ENCODE results near the gene GADD45B.

Gene GADD45B

DNA sequence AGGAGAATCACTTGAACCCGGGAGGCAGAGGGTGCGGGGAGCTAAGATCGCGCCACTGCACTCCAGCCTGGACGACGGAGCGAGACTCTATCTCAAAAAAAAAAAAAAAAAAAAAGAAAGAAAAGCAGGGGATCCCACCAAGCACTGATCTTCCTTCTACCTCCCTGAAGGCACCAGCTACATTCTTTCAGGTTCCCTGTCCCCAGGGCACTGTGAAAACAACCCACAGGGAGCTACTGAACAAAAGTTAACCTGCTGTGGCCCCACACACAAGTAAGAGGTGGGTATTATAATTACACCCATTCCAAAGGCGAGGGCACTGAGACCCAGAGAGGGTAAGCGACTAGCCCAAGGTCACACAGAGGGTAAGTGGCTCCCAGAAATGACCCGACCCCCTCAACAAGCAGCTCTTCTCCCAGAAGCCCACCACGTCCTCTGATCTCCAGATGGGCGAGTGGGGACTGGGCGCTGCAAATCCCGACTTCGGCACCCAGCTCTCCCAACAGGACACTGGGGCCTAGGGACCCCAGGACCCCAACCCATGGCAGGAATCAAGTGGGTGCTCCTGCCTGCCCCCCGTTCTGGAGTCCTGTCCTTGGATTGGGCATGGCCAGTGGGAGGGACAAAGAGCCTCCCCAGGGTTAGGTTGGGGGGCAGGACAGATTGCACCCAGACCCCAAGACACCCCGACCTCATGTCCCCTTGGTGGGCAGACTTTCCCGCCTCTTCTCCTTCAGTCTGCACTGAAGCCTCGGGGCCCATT is 21.5 kb upstream of the GADD45B start:
- Histone ChIP-seq H3K9me3 (ENCODE audit: control insufficient read depth, insufficient read depth, low read length) (no peaks in the 10 kb centered on the region), H4K20me1 (ENCODE audit: control insufficient read depth, insufficient read depth, low read depth, low read length) (peaks cover 9% of the 10 kb centered on the region; the same call in 1 of the 2 replicates), H3K36me3 (ENCODE audit: control insufficient read depth, low read length) (peaks cover 44% of the 10 kb centered on the region), H3K4me2 (ENCODE audit: low read length) (peak overlapping the region; percentile 97), H3K4me3 (ENCODE audit: low read length) (peak overlapping the region; percentile 88), H3K9me2 (replicated peaks; ENCODE audit: control insufficient read depth, low read length) (no peaks in the 10 kb centered on the region), H3K4me1 (ENCODE audit: control insufficient read depth, low read length) (peaks cover 37% of the 10 kb centered on the region), H3K27ac (ENCODE audit: low read depth, low read length) (no peak overlapping the region), H3K79me2 (ENCODE audit: control insufficient read depth, low read length) (peaks cover 75% of the 10 kb centered on the region), H3F3A (ENCODE audit: control insufficient read depth, insufficient read depth) (no peaks in the 10 kb centered on the region), H3K27me3 (ENCODE audit: control insufficient read depth, low read length) (no peaks in the 10 kb centered on the region)
- TF ChIP-seq EZH2phosphoT487 (IDR thresholded peaks at IDR 0.05; ENCODE audit: borderline replicate concordance, low read length) (no peak), CTCF (IDR thresholded peaks at IDR 0.05; ENCODE audit: low read depth, low read length, poor library complexity, severe bottlenecking) (no peak)

DNA sequence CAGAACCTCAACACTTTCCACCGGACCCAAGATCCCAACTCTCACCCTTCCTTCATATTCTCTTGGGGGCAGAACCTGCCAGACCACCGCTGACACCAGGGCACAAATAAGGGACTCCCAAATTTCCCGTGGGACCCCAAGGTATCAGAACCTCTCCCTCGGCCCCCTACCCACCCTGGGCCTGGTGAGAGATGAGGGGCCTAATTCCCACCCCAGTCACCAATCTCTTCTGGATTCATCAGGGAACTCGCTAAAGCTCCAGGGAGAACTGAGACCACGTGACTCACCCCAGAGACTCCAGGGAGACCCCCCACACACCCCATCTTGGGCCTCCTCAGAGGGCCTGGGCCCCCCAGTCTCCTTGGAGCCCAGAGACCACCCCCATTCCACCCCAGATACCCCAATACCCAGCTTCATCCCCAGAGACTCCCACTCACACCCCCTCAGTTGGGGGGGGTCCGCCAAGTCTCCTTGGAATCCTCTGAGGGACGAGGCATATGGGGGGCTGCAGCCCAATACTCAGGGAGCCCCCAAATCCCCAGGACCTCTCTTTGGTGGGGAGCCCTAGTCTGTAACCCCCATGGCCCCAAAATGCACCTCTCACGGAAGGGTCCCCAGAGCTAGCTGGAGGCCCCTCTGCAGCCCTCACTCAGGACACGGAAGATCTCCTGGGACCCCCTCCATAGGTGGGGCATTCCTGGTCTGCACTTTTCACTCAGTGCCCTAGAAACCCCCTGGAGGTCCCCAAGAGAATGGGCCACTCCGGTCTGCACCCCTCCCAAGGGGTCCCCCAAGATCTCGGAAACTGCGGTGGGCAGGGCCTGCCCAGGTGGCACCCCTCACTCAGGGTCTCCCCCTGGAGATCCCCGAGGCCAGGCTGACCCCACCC is 20.7 kb upstream of the GADD45B start:
- Histone ChIP-seq H3K9me3 (ENCODE audit: control insufficient read depth, insufficient read depth, low read length) (no peaks in the 10 kb centered on the region), H3K36me3 (ENCODE audit: control insufficient read depth, low read length) (peaks cover 43% of the 10 kb centered on the region), H4K20me1 (ENCODE audit: control insufficient read depth, insufficient read depth, low read depth, low read length) (peaks cover 9% of the 10 kb centered on the region; the same call in 1 of the 2 replicates), H3K79me2 (ENCODE audit: control insufficient read depth, low read length) (peaks cover 68% of the 10 kb centered on the region), H3F3A (ENCODE audit: control insufficient read depth, insufficient read depth) (no peaks in the 10 kb centered on the region), H3K27me3 (ENCODE audit: control insufficient read depth, low read length) (no peaks in the 10 kb centered on the region), H3K4me2 (ENCODE audit: low read length) (peak overlapping the region; percentile 97), H3K4me3 (ENCODE audit: low read length) (peak overlapping the region; percentile 88), H3K4me1 (ENCODE audit: control insufficient read depth, low read length) (peaks cover 37% of the 10 kb centered on the region), H3K27ac (ENCODE audit: low read depth, low read length) (peak overlapping the region; percentile 55; the same call in 1 of the 2 replicates), H3K9me2 (replicated peaks; ENCODE audit: control insufficient read depth, low read length) (no peaks in the 10 kb centered on the region)
- TF ChIP-seq CTCF (IDR thresholded peaks at IDR 0.05; ENCODE audit: low read depth, low read length, poor library complexity, severe bottlenecking) (no peak), EZH2phosphoT487 (IDR thresholded peaks at IDR 0.05; ENCODE audit: borderline replicate concordance, low read length) (no peak)

DNA sequence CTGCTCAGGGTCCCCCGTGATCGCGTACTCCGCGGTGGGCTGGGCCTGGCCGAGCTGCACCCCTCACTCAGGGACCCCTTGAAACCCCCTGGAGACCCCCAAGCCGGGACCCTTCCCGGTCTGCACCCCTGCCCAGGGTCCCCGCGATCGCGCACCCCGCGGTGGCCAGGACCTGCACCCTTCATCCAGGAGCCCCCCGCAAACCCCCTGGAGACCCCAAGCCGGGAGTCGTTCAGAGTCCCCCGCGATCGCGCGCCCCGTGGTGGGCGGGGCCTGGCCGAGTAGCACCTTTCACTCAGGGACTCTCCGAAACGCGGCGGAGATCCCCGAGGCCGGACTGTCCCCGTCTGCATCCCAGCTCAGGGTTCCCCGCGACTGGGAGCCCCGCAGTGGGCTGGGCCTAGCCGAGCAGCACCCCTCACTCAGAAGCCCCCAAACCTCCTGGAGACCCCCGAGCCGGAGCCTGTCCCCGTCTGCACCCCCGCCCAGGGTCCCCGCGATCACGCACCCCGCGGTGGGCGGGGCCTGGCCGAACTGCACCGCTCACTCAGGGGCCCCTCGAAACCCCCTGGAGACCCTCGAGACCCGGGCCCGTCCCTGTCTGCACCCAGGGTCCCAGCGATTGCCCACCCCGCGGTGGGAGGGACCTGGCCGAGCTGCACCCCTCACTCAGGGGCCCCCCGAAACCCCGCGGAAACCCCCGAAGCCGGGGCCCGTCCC is 19.9 kb upstream of the GADD45B start:
- Histone ChIP-seq H3K36me3 (ENCODE audit: control insufficient read depth, low read length) (peaks cover 36% of the 10 kb centered on the region), H3K4me1 (ENCODE audit: control insufficient read depth, low read length) (peaks cover 38% of the 10 kb centered on the region), H3K4me3 (ENCODE audit: low read length) (peak overlapping the region; percentile 88), H3K27ac (ENCODE audit: low read depth, low read length) (peak overlapping the region; percentile 55), H3K9me3 (ENCODE audit: control insufficient read depth, insufficient read depth, low read length) (no peaks in the 10 kb centered on the region), H3F3A (ENCODE audit: control insufficient read depth, insufficient read depth) (no peaks in the 10 kb centered on the region), H4K20me1 (ENCODE audit: control insufficient read depth, insufficient read depth, low read depth, low read length) (peaks cover 9% of the 10 kb centered on the region; the same call in 1 of the 2 replicates), H3K9me2 (replicated peaks; ENCODE audit: control insufficient read depth, low read length) (no peaks in the 10 kb centered on the region), H3K79me2 (ENCODE audit: control insufficient read depth, low read length) (peaks cover 60% of the 10 kb centered on the region), H3K27me3 (ENCODE audit: control insufficient read depth, low read length) (no peaks in the 10 kb centered on the region), H3K4me2 (ENCODE audit: low read length) (peak overlapping the region; percentile 97)
- no peak for TF ChIP-seq EZH2phosphoT487 (IDR thresholded peaks at IDR 0.05; ENCODE audit: borderline replicate concordance, low read length)
- TF ChIP-seq CTCF (IDR thresholded peaks at IDR 0.05; ENCODE audit: low read depth, low read length, poor library complexity, severe bottlenecking) = no peak
